Neural cell (in vitro differentiated cells): Measurements from ENCODE around the gene ROBO1.
A peak's percentile ranks its signal among the peaks of the same experiment; 100 is the strongest.

ENCODE experiments used
- CTCF ChIP-seq: fragments of 450-650 bp; IDR thresholded peaks from 2 replicates; pipeline ENCODE4 v1.5.1; 2014; ENCODE audit warnings: antibody characterized with exemption, mild to moderate bottlenecking, moderate library complexity; ENCODE audit not compliant: poor library complexity, severe bottlenecking
- EP300 ChIP-seq: fragments of 450-650 bp; conservative IDR thresholded peaks from 2 replicates; pipeline ENCODE4 v1.6.1; 2014; ENCODE audit warnings: antibody characterized with exemption, mild to moderate bottlenecking, moderate library complexity; ENCODE audit not compliant: poor library complexity, severe bottlenecking
- EZH2 ChIP-seq: fragments of 200-600, 300-800 bp; shearing (Covaris generic), sonication (generic); IDR thresholded peaks from 2 replicates; pipeline ENCODE4 v1.6.1; 2014; ENCODE audit warnings: antibody characterized with exemption, low read length, borderline replicate concordance, mild to moderate bottlenecking; ENCODE audit not compliant: insufficient read depth, poor library complexity, severe bottlenecking
- MXI1 ChIP-seq: fragments of 450-650 bp; conservative IDR thresholded peaks from 2 replicates; pipeline ENCODE4 v1.6.1; 2014; ENCODE audit warnings: antibody characterized with exemption, mild to moderate bottlenecking; ENCODE audit not compliant: poor library complexity, severe bottlenecking
- POLR2AphosphoS5 ChIP-seq: IDR thresholded peaks from 2 replicates; pipeline ENCODE4 v1.6.1; 2012
- RAD21 ChIP-seq: fragments of 450-650 bp; conservative IDR thresholded peaks from 2 replicates; pipeline ENCODE4 v1.6.1; 2014; ENCODE audit warnings: antibody characterized with exemption, mild to moderate bottlenecking, moderate library complexity
- REST ChIP-seq: IDR thresholded peaks from 2 replicates; pipeline ENCODE4 v1.6.1; 2012; ENCODE audit warnings: borderline replicate concordance
- SMC3 ChIP-seq: fragments of 450-650 bp; conservative IDR thresholded peaks from 2 replicates; pipeline ENCODE4 v1.6.1; 2014; ENCODE audit warnings: antibody characterized with exemption, mild to moderate bottlenecking, moderate library complexity; ENCODE audit not compliant: poor library complexity
- TAF1 ChIP-seq: IDR thresholded peaks from 2 replicates; pipeline ENCODE4 v1.6.1; 2012; ENCODE audit warnings: low read depth

GRCh38 chr3:78900880-78901279, 866.9 kb downstream of the ROBO1 start:
- TF ChIP-seq EP300 (no peak), EZH2 (no peak), CTCF (no peak), SMC3 (peak; percentile 30), TAF1 (no peak), REST (peak; percentile 55), RAD21 (no peak), POLR2AphosphoS5 (peak; percentile 80), MXI1 (no peak)
